Measurements from ENCODE around the gene GPR107. TPM values are rescaled to one million over a fixed set of nuclear protein-coding genes. Genes with fewer than 3 reads are reported as not detected.

Gene GPR107
- total and polyA plus RNA-seq, 2 experiments from 2014 or later: 6.2 to 30.7 TPM

- no peak for TF ChIP-seq CTCF (conservative IDR thresholded peaks at IDR 0.05; ENCODE audit: low read depth in 2 of 2)
- TF ChIP-seq, protein P1, sequence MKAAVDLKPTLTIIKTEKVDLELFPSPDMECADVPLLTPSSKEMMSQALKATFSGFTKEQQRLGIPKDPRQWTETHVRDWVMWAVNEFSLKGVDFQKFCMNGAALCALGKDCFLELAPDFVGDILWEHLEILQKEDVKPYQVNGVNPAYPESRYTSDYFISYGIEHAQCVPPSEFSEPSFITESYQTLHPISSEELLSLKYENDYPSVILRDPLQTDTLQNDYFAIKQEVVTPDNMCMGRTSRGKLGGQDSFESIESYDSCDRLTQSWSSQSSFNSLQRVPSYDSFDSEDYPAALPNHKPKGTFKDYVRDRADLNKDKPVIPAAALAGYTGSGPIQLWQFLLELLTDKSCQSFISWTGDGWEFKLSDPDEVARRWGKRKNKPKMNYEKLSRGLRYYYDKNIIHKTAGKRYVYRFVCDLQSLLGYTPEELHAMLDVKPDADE (IDR thresholded peaks at IDR 0.05): no peak
- no peak for TF ChIP-seq ZNF331 (CRISPR knock-in tag; IDR thresholded peaks at IDR 0.05; ENCODE audit: low read depth)
These were observed 106.4 kb downstream of the GPR107 start (continued) for GRCh38 chr9:130159915-130160670.

DNA sequence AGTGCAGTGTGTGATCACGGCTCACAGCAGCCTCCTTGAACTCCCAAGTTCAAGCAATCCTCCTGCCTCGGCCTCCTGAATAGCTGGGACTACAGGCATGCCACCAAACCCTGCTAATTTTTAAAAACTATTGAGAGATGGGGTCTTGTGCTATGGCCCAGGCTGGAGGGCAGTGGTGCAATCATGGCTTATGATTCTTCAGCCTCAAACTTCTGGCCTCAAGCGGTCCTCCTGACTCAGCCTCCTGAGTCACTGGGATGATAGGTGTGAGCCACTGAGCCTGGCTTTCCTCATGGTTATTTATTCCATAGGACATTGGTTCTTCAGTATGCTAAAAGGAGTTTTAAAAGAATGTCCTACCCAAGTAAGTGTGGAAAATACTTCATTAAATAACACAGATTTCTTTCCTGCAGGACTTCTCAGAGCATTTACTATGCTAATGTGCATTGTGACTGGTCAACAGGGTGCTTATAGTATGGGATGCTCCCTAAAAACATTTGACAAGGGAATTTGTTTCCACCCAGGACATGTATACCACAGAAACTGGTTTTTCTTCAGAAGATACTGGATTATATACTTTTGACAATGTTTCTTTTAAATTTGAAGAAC, 107.3 kb downstream of the GPR107 start:
- Histone ChIP-seq H3K79me2 (replicated peaks; ENCODE audit: insufficient read depth) (no peaks in the 10 kb centered on the region), H3K4me3 (no peak overlapping the region), H3K27me3 (ENCODE audit: insufficient read depth) (no peaks in the 10 kb centered on the region), H3K36me3 (ENCODE audit: insufficient read depth) (no peaks in the 10 kb centered on the region), H3K4me2 (no peak overlapping the region), H3F3A (replicated peaks; ENCODE audit: low read depth) (no peaks in the 10 kb centered on the region), H4K20me1 (replicated peaks; ENCODE audit: insufficient read depth) (no peaks in the 10 kb centered on the region), H3K4me1 (ENCODE audit: insufficient read depth) (no peaks in the 10 kb centered on the region), H2AFZ (no peak overlapping the region), H3K9me2 (ENCODE audit: insufficient read depth) (no peaks in the 10 kb centered on the region), H3K27ac (ENCODE audit: low read depth) (no peak overlapping the region)
- Mint-ChIP-seq H3K4me1 (no peaks in the 10 kb centered on the region), H3K36me3 (ENCODE audit: low read depth) (no peaks in the 10 kb centered on the region), H3K27ac (no peak overlapping the region), H3K9me3 (no peaks in the 10 kb centered on the region; the same call in 2 of the 3 replicates), H3K4me3 (no peak overlapping the region), H3K27me3 (ENCODE audit: insufficient read depth, low read depth, poor library complexity) (peaks cover 2% of the 10 kb centered on the region)
- ATAC-seq (no peak), DNase-seq (ENCODE audit: low spot score) (no peak)
- TF ChIP-seq CREB1 (CRISPR knock-in tag; IDR thresholded peaks at IDR 0.05; ENCODE audit: low read depth): no peak
- no peak for TF ChIP-seq STAT1 (IDR thresholded peaks at IDR 0.05; ENCODE audit: unreplicated experiment)
- no peak for TF ChIP-seq NANOG (IDR thresholded peaks at IDR 0.05; ENCODE audit: borderline replicate concordance)
- TF ChIP-seq, protein P2, sequence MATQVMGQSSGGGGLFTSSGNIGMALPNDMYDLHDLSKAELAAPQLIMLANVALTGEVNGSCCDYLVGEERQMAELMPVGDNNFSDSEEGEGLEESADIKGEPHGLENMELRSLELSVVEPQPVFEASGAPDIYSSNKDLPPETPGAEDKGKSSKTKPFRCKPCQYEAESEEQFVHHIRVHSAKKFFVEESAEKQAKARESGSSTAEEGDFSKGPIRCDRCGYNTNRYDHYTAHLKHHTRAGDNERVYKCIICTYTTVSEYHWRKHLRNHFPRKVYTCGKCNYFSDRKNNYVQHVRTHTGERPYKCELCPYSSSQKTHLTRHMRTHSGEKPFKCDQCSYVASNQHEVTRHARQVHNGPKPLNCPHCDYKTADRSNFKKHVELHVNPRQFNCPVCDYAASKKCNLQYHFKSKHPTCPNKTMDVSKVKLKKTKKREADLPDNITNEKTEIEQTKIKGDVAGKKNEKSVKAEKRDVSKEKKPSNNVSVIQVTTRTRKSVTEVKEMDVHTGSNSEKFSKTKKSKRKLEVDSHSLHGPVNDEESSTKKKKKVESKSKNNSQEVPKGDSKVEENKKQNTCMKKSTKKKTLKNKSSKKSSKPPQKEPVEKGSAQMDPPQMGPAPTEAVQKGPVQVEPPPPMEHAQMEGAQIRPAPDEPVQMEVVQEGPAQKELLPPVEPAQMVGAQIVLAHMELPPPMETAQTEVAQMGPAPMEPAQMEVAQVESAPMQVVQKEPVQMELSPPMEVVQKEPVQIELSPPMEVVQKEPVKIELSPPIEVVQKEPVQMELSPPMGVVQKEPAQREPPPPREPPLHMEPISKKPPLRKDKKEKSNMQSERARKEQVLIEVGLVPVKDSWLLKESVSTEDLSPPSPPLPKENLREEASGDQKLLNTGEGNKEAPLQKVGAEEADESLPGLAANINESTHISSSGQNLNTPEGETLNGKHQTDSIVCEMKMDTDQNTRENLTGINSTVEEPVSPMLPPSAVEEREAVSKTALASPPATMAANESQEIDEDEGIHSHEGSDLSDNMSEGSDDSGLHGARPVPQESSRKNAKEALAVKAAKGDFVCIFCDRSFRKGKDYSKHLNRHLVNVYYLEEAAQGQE (IDR thresholded peaks at IDR 0.05; ENCODE audit: unreplicated experiment): no peak
- TF ChIP-seq, protein P1 (IDR thresholded peaks at IDR 0.05): no peak
- TF ChIP-seq CTCF (conservative IDR thresholded peaks at IDR 0.05; ENCODE audit: low read depth in 2 of 2): no peak
- no peak for TF ChIP-seq ZNF114 (CRISPR knock-in tag; IDR thresholded peaks at IDR 0.05)

All from GM23338 (cell line).